Measurements from ENCODE around the gene COX6B2.

The COX6B2 gene

GRCh38 chr19:55339889-55340783, 14.4 kb downstream of the COX6B2 start:
- Histone ChIP-seq H3K9me3 (ENCODE audit: control insufficient read depth, insufficient read depth, low read depth, low read length) (no peaks in the 10 kb centered on the region), H3K4me1 (ENCODE audit: control insufficient read depth, insufficient read depth, low read length) (peaks cover 14% of the 10 kb centered on the region), H3K4me3 (ENCODE audit: low read depth, low read length) (peak overlapping the region; percentile 88), H3K27ac (ENCODE audit: extremely low read depth, low read depth, low read length) (peak overlapping the region; percentile 89), H3K36me3 (ENCODE audit: control insufficient read depth in 2 of 2, insufficient read depth in 1 of 2, low read length in 2 of 2) (peaks cover 3 to 35% of the 10 kb centered on the region in 2 experiments)
- POLR2A ChIA-PET, result interaction anchor here (0.6 to 2.4 kb wide), 52 partner anchors 9 to 314 kb away, joined by 3 to 95 read pairs (median 4); partner anchors contain the start of genes BRSK1, FIZ1, GARIN5B and HSPBP1
- CTCF ChIA-PET, result interaction anchor here (0.5 to 2.0 kb wide), 13 partner anchors 10 to 266 kb away, joined by 3 to 17 read pairs (median 4); partner anchors contain the start of gene ZNF865
- TF ChIP-seq ZNF426 (tag by site-specific recombination; IDR thresholded peaks at IDR 0.05), result no peak
- peak; percentile 22; the same call in 1 of the 2 replicates for TF ChIP-seq ZNF513 (tag by site-specific recombination; IDR thresholded peaks at IDR 0.05)
- TF ChIP-seq, protein P1, sequence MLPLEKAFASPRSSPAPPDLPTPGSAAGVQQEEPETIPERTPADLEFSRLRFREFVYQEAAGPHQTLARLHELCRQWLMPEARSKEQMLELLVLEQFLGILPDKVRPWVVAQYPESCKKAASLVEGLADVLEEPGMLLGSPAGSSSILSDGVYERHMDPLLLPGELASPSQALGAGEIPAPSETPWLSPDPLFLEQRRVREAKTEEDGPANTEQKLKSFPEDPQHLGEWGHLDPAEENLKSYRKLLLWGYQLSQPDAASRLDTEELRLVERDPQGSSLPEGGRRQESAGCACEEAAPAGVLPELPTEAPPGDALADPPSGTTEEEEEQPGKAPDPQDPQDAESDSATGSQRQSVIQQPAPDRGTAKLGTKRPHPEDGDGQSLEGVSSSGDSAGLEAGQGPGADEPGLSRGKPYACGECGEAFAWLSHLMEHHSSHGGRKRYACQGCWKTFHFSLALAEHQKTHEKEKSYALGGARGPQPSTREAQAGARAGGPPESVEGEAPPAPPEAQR (tag by site-specific recombination; IDR thresholded peaks at IDR 0.05), result 0 out of 2 replicates have a peak, but pooled peaks have one; percentile 9
- TF ChIP-seq ZNF501 (tag by site-specific recombination; IDR thresholded peaks at IDR 0.05), result 0 out of 2 replicates have a peak, but pooled peaks have one; percentile 39
- no peak for TF ChIP-seq ZNF184 (tag by site-specific recombination; IDR thresholded peaks at IDR 0.05)
- 0 out of 2 replicates have a peak, but pooled peaks have one; percentile 9 for TF ChIP-seq ZFP37 (tag by site-specific recombination; IDR thresholded peaks at IDR 0.05)
- TF ChIP-seq ZNF660 (tag by site-specific recombination; IDR thresholded peaks at IDR 0.05), result no peak
- 0 out of 2 replicates have a peak, but pooled peaks have one; percentile 15 for TF ChIP-seq ZBTB20 (tag by site-specific recombination; IDR thresholded peaks at IDR 0.05)
- TF ChIP-seq EGR2 (tag by site-specific recombination; IDR thresholded peaks at IDR 0.05; ENCODE audit: low read depth), result no peak
- peak; percentile 53 for TF ChIP-seq PRDM1 (tag by site-specific recombination; IDR thresholded peaks at IDR 0.05)
- 0 out of 2 replicates have a peak, but pooled peaks have one; percentile 63 for TF ChIP-seq SALL2 (tag by site-specific recombination; IDR thresholded peaks at IDR 0.05; ENCODE audit: borderline replicate concordance)
- no peak for TF ChIP-seq ZNF354C (tag by site-specific recombination; IDR thresholded peaks at IDR 0.05; ENCODE audit: borderline replicate concordance, low read depth)
- TF ChIP-seq BCL11A (tag by site-specific recombination; IDR thresholded peaks at IDR 0.05; ENCODE audit: low read depth), result 0 out of 2 replicates have a peak, but pooled peaks have one; percentile 12
- peak; percentile 88 for TF ChIP-seq ZBTB48 (tag by site-specific recombination; IDR thresholded peaks at IDR 0.05)
- peak; percentile 15; the same call in 1 of the 2 replicates for TF ChIP-seq ZNF16 (tag by site-specific recombination; IDR thresholded peaks at IDR 0.05; ENCODE audit: low read depth)
- TF ChIP-seq, protein P2, sequence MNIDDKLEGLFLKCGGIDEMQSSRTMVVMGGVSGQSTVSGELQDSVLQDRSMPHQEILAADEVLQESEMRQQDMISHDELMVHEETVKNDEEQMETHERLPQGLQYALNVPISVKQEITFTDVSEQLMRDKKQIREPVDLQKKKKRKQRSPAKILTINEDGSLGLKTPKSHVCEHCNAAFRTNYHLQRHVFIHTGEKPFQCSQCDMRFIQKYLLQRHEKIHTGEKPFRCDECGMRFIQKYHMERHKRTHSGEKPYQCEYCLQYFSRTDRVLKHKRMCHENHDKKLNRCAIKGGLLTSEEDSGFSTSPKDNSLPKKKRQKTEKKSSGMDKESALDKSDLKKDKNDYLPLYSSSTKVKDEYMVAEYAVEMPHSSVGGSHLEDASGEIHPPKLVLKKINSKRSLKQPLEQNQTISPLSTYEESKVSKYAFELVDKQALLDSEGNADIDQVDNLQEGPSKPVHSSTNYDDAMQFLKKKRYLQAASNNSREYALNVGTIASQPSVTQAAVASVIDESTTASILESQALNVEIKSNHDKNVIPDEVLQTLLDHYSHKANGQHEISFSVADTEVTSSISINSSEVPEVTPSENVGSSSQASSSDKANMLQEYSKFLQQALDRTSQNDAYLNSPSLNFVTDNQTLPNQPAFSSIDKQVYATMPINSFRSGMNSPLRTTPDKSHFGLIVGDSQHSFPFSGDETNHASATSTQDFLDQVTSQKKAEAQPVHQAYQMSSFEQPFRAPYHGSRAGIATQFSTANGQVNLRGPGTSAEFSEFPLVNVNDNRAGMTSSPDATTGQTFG (tag by site-specific recombination; IDR thresholded peaks at IDR 0.05; ENCODE audit: borderline replicate concordance), result 0 out of 2 replicates have a peak, but pooled peaks have one; percentile 47
- 0 out of 2 replicates have a peak, but pooled peaks have one; percentile 12 for TF ChIP-seq ZNF341 (tag by site-specific recombination; IDR thresholded peaks at IDR 0.05; ENCODE audit: low read depth)
- TF ChIP-seq BCL11B (tag by site-specific recombination; IDR thresholded peaks at IDR 0.05; ENCODE audit: low read depth), result peak; percentile 93; the same call in 1 of the 2 replicates
- TF ChIP-seq ZNF629 (tag by site-specific recombination; IDR thresholded peaks at IDR 0.05), result 0 out of 2 replicates have a peak, but pooled peaks have one; percentile 3
- TF ChIP-seq, protein P3, sequence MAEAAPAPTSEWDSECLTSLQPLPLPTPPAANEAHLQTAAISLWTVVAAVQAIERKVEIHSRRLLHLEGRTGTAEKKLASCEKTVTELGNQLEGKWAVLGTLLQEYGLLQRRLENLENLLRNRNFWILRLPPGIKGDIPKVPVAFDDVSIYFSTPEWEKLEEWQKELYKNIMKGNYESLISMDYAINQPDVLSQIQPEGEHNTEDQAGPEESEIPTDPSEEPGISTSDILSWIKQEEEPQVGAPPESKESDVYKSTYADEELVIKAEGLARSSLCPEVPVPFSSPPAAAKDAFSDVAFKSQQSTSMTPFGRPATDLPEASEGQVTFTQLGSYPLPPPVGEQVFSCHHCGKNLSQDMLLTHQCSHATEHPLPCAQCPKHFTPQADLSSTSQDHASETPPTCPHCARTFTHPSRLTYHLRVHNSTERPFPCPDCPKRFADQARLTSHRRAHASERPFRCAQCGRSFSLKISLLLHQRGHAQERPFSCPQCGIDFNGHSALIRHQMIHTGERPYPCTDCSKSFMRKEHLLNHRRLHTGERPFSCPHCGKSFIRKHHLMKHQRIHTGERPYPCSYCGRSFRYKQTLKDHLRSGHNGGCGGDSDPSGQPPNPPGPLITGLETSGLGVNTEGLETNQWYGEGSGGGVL (tag by site-specific recombination; IDR thresholded peaks at IDR 0.05), result peak; percentile 41
- peak; percentile 72; the same call in 1 of the 2 replicates for TF ChIP-seq ZNF223 (tag by site-specific recombination; IDR thresholded peaks at IDR 0.05)
- peak; percentile 2; the same call in 1 of the 2 replicates for TF ChIP-seq ZNF335 (tag by site-specific recombination; conservative IDR thresholded peaks at IDR 0.05)

All from HEK293 (cell line).